ENCODE data around the gene GPR35.

Gene GPR35

DNA sequence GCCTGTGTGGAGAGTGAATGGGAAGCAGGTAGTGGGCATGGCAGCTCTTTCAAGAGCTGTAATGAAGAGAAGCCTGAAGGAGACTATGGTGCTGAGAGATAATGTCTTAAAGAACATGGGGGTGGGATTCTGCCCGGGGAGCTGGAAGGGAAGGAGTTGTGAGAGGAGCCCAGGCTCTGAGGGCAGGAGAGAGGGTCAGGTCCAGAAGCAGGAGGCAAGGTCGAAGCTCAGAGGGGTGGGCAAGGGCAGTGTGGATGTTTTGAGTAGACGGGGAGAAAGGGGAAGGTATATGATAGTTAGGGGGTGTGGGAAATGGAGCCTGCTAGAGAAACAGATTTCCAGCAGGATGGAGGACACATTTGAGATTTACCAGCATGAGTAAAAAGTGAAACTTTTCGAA, 36.6 kb upstream of the GPR35 start:
- Histone ChIP-seq H3K9ac (no peak overlapping the region), H3K36me3 (ENCODE audit: control insufficient read depth, insufficient read depth, low read length) (no peaks in the 10 kb centered on the region), H3K4me2 (ENCODE audit: low read length) (no peak overlapping the region), H3K4me1 (peaks cover 18% of the 10 kb centered on the region), H3K27ac (no peak overlapping the region), H3K4me3 (ENCODE audit: low read depth, low read length) (no peak overlapping the region), H3K9me3 (ENCODE audit: control insufficient read depth, low read length) (no peaks in the 10 kb centered on the region), H3K27me3 (ENCODE audit: control insufficient read depth, insufficient read depth, low read length) (no peaks in the 10 kb centered on the region), H2AFZ (no peak overlapping the region), H3K79me2 (peaks cover 47% of the 10 kb centered on the region)
- TF ChIP-seq, protein P1, sequence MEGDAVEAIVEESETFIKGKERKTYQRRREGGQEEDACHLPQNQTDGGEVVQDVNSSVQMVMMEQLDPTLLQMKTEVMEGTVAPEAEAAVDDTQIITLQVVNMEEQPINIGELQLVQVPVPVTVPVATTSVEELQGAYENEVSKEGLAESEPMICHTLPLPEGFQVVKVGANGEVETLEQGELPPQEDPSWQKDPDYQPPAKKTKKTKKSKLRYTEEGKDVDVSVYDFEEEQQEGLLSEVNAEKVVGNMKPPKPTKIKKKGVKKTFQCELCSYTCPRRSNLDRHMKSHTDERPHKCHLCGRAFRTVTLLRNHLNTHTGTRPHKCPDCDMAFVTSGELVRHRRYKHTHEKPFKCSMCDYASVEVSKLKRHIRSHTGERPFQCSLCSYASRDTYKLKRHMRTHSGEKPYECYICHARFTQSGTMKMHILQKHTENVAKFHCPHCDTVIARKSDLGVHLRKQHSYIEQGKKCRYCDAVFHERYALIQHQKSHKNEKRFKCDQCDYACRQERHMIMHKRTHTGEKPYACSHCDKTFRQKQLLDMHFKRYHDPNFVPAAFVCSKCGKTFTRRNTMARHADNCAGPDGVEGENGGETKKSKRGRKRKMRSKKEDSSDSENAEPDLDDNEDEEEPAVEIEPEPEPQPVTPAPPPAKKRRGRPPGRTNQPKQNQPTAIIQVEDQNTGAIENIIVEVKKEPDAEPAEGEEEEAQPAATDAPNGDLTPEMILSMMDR (IDR thresholded peaks at IDR 0.05), result no peak

DNA sequence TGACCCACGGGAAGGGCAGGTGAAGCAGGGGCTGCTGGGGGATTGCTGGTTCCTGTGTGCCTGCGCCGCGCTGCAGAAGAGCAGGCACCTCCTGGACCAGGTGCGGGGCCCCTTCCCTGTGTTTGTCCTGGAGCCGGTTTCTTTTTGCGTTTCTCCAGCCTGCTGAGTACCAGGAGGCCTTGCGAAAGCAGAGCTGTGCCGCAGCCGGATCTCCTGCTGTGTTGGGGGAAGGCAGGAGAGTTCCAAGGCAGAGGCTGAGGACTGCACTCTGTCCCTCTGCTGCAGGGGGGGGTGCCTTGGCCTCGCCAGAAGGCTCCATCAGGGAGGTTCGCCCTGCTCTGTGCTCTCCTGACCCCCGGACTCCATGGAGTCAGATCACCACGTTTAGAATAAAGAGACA, 35.9 kb upstream of the GPR35 start:
- Histone ChIP-seq H3K4me1 (peaks cover 18% of the 10 kb centered on the region), H3K9me3 (ENCODE audit: control insufficient read depth, low read length) (no peaks in the 10 kb centered on the region), H2AFZ (no peak overlapping the region), H3K27me3 (ENCODE audit: control insufficient read depth, insufficient read depth, low read length) (no peaks in the 10 kb centered on the region), H3K27ac (no peak overlapping the region), H3K36me3 (ENCODE audit: control insufficient read depth, insufficient read depth, low read length) (no peaks in the 10 kb centered on the region), H3K4me3 (ENCODE audit: low read depth, low read length) (no peak overlapping the region), H3K9ac (no peak overlapping the region), H3K4me2 (ENCODE audit: low read length) (no peak overlapping the region), H3K79me2 (peaks cover 40% of the 10 kb centered on the region)
- TF ChIP-seq, protein P1 (IDR thresholded peaks at IDR 0.05), result no peak

DNA sequence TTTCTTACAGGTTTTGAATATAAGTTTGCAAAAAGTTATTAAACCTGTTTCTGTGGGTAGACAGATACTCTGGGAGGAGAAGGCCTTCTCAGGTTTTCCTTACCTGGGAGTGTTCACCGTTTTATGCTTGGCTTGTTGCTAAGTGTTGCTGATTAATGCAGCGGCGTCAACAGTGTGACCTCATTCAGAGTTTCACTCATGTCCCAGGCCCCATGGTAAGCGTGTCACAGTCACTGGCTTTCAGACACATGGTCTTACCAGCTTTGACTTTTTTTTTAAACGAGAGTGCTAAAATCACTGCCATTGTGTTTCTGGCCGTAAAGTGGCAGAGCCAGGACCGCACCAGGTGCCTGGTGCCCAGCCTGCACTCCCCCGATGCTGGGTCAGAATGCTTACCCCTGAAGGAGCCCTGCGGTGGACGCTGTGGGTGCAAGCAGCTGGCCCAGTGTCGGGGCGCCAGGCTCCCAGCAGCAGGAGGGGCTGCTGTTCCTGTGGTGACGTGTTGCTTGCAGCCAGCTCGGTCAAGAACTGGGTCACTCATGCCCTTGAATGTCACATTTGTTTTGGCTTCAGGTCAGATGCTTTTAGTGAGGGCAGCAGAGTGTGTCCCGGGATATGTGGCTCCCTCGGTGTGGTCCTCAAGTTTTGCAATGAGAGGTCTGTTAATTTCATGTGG, 35.3 kb upstream of the GPR35 start:
- no peaks in the 10 kb centered on the region for H3K9me3 ChIP-seq (ENCODE audit: control insufficient read depth, low read length)
- H3K4me2 ChIP-seq (ENCODE audit: low read length), result no peak overlapping the region
- H3K27me3 ChIP-seq (ENCODE audit: control insufficient read depth, insufficient read depth, low read length), result no peaks in the 10 kb centered on the region
- H3K79me2 ChIP-seq, result peaks cover 34% of the 10 kb centered on the region
- peaks cover 12% of the 10 kb centered on the region for H3K4me1 ChIP-seq
- no peak overlapping the region for H3K9ac ChIP-seq
- TF ChIP-seq, protein P1 (IDR thresholded peaks at IDR 0.05), result no peak
- H3K36me3 ChIP-seq (ENCODE audit: control insufficient read depth, insufficient read depth, low read length), result no peaks in the 10 kb centered on the region
- no peak overlapping the region for H3K27ac ChIP-seq
- no peak overlapping the region for H3K4me3 ChIP-seq (ENCODE audit: low read depth, low read length)
- no peak overlapping the region for H2AFZ ChIP-seq

DNA sequence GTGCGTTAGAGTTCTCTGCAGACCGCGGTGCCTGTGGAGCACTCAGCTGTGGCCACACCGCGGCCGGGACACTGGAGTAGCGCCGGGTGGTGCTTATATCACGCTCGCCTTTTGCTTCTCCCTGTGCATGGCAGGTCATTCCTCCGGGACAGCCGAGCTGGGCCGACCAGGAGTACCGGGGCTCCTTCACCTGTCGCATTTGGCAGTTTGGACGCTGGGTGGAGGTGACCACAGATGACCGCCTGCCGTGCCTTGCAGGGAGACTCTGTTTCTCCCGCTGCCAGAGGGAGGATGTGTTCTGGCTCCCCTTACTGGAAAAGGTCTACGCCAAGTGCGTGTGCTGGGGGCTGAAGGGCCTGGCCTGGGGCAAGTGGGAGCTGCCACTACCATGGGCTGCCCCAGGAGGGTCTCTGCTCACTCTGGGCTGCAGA, 34.6 kb upstream of the GPR35 start:
- no peaks in the 10 kb centered on the region for H3K36me3 ChIP-seq (ENCODE audit: control insufficient read depth, insufficient read depth, low read length)
- no peaks in the 10 kb centered on the region for H3K9me3 ChIP-seq (ENCODE audit: control insufficient read depth, low read length)
- H3K27me3 ChIP-seq (ENCODE audit: control insufficient read depth, insufficient read depth, low read length), result no peaks in the 10 kb centered on the region
- H3K4me1 ChIP-seq, result peaks cover 6% of the 10 kb centered on the region
- H3K4me2 ChIP-seq (ENCODE audit: low read length), result no peak overlapping the region
- TF ChIP-seq, protein P1 (IDR thresholded peaks at IDR 0.05), result no peak
- H3K9ac ChIP-seq, result no peak overlapping the region
- peaks cover 27% of the 10 kb centered on the region for H3K79me2 ChIP-seq
- H3K27ac ChIP-seq, result no peak overlapping the region
- no peak overlapping the region for H3K4me3 ChIP-seq (ENCODE audit: low read depth, low read length)
- no peak overlapping the region for H2AFZ ChIP-seq

DNA sequence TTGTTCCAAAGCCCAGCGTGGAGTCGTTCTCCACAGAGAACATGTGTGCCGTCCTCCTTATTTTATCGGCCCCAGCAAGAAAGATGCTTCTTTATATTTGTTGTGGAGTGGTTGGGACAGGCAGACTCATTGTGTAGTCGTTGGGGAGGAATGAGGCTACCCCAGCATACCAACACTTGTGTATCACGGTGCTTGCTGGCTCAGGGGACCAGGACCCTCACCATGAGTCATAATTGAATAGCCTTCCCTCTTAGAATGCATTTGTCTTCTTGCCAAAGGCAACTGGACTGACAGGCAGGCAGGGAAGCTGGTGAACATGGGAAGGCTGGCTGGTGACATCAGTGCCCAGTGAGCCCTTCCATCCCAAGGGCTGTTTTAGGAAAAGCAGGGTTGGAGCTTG, 34.1 kb upstream of the GPR35 start:
- H3K27ac ChIP-seq, result no peak overlapping the region
- H3K36me3 ChIP-seq (ENCODE audit: control insufficient read depth, insufficient read depth, low read length), result no peaks in the 10 kb centered on the region
- no peak overlapping the region for H3K4me2 ChIP-seq (ENCODE audit: low read length)
- no peak overlapping the region for H3K9ac ChIP-seq
- peaks cover 6% of the 10 kb centered on the region for H3K4me1 ChIP-seq
- no peaks in the 10 kb centered on the region for H3K9me3 ChIP-seq (ENCODE audit: control insufficient read depth, low read length)
- H3K4me3 ChIP-seq (ENCODE audit: low read depth, low read length), result no peak overlapping the region
- TF ChIP-seq, protein P1 (IDR thresholded peaks at IDR 0.05), result no peak
- no peaks in the 10 kb centered on the region for H3K27me3 ChIP-seq (ENCODE audit: control insufficient read depth, insufficient read depth, low read length)
- peaks cover 23% of the 10 kb centered on the region for H3K79me2 ChIP-seq
- no peak overlapping the region for H2AFZ ChIP-seq

Measured in parathyroid adenoma (tissue), 2 donors.